GM21367 (cell line): Measurements from ENCODE around the gene CDX2.

Experiments used
- ATAC-seq: cut with Tn5 transposase; IDR thresholded peaks from one replicate; pipeline ENCODE4 v1.9.1; 2021; ENCODE audit not compliant: unreplicated experiment

CDX2 gene

GRCh38 chr13:27933118-27933517 is 36.0 kb downstream of the CDX2 start:
- no peak for ATAC-seq

GRCh38 chr13:27929868-27930267 is 39.2 kb downstream of the CDX2 start:
- no peak for ATAC-seq

- ATAC-seq = no peak
Measured at GRCh38 chr13:27928805-27929753, 40.0 kb downstream of the CDX2 start.

GRCh38 chr13:27928353-27928804 is 40.7 kb downstream of the CDX2 start:
- ATAC-seq = no peak

GRCh38 chr13:27927444-27928352 is 41.4 kb downstream of the CDX2 start:
- ATAC-seq = no peak

- no peak for ATAC-seq
Measured at GRCh38 chr13:27926644-27927434, 42.3 kb downstream of the CDX2 start.

- ATAC-seq = no peak
Measured at GRCh38 chr13:27925220-27925991, 43.7 kb downstream of the CDX2 start.

GRCh38 chr13:27924529-27925141 is 44.5 kb downstream of the CDX2 start:
- no peak for ATAC-seq

- no peak for ATAC-seq
Measured at GRCh38 chr13:27923794-27924528, 45.2 kb downstream of the CDX2 start.

- no peak for ATAC-seq
Measured at GRCh38 chr13:27922883-27923612, 46.1 kb downstream of the CDX2 start.

- ATAC-seq = no peak
Measured at GRCh38 chr13:27921961-27922882, 46.9 kb downstream of the CDX2 start.

GRCh38 chr13:27921421-27921960 is 47.6 kb downstream of the CDX2 start:
- ATAC-seq = no peak

- ATAC-seq = no peak
Measured at GRCh38 chr13:27920677-27921420, 48.3 kb downstream of the CDX2 start.

- no peak for ATAC-seq
Measured at GRCh38 chr13:27919934-27920676, 49.0 kb downstream of the CDX2 start, which contains the start of gene PDX1. Gene PDX1, plus strand, starts transcription at chr13:27920000. Its CDS starts 139 bp downstream, at chr13:27920139.

GRCh38 chr13:27919659-27919933 is 49.5 kb downstream of the CDX2 start:
- ATAC-seq = no peak
